ENCODE results near the gene GNL1. TPM values are rescaled to one million over a fixed set of nuclear protein-coding genes. Genes with fewer than 3 reads are reported as not detected.

The GNL1 gene
- total and polyA plus RNA-seq, 9 of the 15 experiments (the other 6 are each of a cell fraction or from before 2014, with no cell fraction given), result 0.73 to 112 (median 58.0) TPM

DNA sequence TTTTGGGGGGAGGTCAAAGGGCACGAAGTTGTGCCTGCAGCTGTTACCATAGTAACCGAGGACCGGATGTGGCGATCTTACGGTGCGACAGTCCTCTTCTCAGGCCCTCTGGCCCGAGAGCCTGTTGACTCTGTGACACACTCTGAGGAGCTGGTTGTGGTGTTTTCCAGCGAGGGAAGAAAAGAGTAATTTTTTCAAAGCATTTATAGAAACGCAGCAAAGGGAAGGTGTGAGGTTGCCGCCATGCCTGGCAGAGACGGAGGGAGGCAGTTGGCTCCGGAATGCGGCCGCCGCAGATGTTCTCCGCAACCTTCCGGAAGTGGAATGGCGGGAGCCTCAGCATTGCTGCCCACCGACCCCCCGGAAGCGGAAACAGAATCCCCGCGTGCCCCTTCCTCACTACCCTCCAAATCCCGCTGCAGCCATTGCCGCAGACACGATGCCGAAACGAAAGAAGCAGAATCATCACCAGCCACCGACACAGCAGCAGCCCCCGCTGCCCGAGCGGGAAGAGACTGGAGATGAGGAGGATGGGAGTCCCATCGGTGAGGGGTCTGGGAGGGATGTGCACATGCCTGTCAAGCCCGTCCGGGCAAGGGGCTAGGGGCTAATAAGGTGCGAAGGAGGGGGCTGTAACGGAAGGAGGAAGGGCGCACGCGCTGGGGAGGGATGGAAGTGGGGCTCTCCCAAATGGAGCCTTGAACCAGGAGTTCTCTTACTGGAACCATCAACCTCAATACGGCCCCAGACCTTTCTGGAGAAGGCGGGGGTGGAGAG, 805 bp upstream of the GNL1 start, which contains the start of gene PRR3 (continued):
- TF ChIP-seq, protein P1, sequence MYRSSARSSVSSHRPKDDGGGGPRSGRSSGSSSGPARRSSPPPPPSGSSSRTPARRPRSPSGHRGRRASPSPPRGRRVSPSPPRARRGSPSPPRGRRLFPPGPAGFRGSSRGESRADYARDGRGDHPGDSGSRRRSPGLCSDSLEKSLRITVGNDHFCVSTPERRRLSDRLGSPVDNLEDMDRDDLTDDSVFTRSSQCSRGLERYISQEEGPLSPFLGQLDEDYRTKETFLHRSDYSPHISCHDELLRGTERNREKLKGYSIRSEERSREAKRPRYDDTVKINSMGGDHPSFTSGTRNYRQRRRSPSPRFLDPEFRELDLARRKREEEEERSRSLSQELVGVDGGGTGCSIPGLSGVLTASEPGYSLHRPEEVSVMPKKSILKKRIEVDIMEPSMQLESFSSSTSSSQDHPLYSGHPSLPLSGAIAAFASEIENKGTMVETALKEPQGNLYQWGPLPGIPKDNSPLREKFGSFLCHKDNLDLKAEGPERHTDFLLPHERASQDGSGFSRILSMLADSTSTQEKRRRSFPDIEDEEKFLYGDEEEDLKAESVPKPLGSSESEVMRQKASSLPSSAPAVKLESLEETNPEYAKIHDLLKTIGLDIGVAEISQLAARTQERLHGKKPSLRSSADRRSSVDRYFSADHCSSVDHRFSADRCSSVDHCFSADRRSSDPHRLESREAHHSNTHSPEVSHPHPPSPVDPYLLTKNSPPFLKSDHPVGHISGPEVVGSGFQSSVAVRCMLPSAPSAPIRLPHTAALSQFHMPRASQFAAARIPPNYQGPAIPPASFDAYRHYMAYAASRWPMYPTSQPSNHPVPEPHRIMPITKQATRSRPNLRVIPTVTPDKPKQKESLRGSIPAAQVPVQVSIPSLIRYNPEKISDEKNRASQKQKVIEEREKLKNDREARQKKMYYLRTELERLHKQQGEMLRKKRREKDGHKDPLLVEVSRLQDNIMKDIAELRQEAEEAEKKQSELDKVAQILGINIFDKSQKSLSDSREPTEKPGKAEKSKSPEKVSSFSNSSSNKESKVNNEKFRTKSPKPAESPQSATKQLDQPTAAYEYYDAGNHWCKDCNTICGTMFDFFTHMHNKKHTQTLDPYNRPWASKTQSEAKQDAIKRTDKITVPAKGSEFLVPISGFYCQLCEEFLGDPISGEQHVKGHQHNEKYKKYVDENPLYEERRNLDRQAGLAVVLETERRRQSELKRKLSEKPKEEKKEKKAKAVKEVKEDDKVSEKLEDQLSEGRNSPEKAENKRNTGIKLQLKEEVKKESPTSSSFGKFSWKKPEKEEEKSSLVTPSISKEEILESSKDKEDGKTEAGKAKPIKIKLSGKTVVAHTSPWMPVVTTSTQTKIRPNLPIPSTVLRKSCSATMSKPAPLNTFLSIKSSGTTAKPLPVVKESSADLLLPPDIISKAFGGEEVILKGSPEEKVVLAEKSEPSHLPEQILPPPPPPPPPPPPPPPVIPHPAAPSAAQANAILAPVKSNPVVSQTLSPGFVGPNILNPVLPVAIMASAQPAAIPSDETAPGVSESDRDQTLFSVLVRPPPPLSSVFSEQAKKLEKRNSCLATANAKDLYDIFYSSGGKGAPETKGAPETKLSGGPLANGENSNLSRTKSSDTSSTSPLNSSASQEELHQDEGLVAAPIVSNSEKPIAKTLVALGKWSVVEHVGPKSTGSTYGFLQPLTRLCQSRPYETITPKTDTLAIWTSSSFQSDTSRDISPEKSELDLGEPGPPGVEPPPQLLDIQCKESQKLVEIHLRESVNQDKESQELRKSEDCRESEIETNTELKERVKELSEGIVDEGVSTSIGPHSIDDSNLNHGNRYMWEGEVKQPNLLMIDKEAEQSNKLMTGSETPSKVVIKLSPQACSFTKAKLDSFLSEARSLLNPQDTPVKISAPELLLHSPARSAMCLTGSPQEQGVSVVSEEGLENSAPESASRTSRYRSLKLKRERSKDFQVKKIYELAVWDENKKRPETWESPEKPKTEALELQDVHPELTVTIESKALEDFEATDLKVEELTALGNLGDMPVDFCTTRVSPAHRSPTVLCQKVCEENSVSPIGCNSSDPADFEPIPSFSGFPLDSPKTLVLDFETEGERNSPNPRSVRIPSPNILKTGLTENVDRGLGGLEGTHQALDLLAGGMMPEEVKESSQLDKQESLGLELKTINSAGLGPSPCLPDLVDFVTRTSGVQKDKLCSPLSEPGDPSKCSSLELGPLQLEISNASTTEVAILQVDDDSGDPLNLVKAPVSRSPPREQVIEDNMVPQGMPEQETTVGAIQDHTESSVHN (IDR thresholded peaks at IDR 0.05; ENCODE audit: borderline replicate concordance in 1 of 2, low read depth in 1 of 2), result peak in 1 of 2 experiments; percentile 58; a peak in 1 of 4 replicates
- TF ChIP-seq RBM14 (IDR thresholded peaks at IDR 0.05; ENCODE audit: borderline replicate concordance, insufficient read depth, low read depth, low read length), result no peak
- peak; percentile 89; the same call in 1 of the 2 replicates for TF ChIP-seq FOXP1 (CRISPR knock-in tag; IDR thresholded peaks at IDR 0.05)
- no peak for TF ChIP-seq ZNF707 (CRISPR knock-in tag; conservative IDR thresholded peaks at IDR 0.05)
- TF ChIP-seq ZNF766 (CRISPR knock-in tag; conservative IDR thresholded peaks at IDR 0.05), result no peak
- TF ChIP-seq SMAD4 (CRISPR knock-in tag; conservative IDR thresholded peaks at IDR 0.05), result 0 out of 2 replicates have a peak, but pooled peaks have one; percentile 12
- TF ChIP-seq ZNF76 (CRISPR knock-in tag; IDR thresholded peaks at IDR 0.05; ENCODE audit: borderline replicate concordance), result no peak
- TF ChIP-seq CAMTA2 (CRISPR knock-in tag; conservative IDR thresholded peaks at IDR 0.05), result peak; percentile 78; the same call in 1 of the 2 replicates
- no peak for TF ChIP-seq ZZZ3 (IDR thresholded peaks at IDR 0.05)
- no peak for TF ChIP-seq HDGF (IDR thresholded peaks at IDR 0.05)
- no peak for TF ChIP-seq NEUROD1 (IDR thresholded peaks at IDR 0.05; ENCODE audit: borderline replicate concordance, low read depth, low read length, partially characterized antibody)
- TF ChIP-seq KLF13 (tag; IDR thresholded peaks at IDR 0.05; ENCODE audit: borderline replicate concordance, low read depth), result no peak
- TF ChIP-seq HDAC8 (tag; IDR thresholded peaks at IDR 0.05), result peak; percentile 76
- no peak for TF ChIP-seq RBM34 (IDR thresholded peaks at IDR 0.05; ENCODE audit: borderline replicate concordance, insufficient read depth, low read length)
- no peak for TF ChIP-seq POLR3A (IDR thresholded peaks at IDR 0.05; ENCODE audit: borderline replicate concordance, extremely low read depth, insufficient read depth, insufficient read length)
- TF ChIP-seq SPI1 (IDR thresholded peaks at IDR 0.05; ENCODE audit: borderline replicate concordance, low read depth, low read length), result no peak
- no peak for TF ChIP-seq ZBTB17 (CRISPR knock-in tag; IDR thresholded peaks at IDR 0.05)
- no peak for TF ChIP-seq ZNF217 (CRISPR knock-in tag; IDR thresholded peaks at IDR 0.05)

All from K562 (cell line).